HG02840 (cell line): ENCODE measurements around the gene DHCR24.

ENCODE experiments used
- ATAC-seq: cut with Tn5 transposase; IDR thresholded peaks from one replicate; pipeline ENCODE4 v1.9.1; 2021; ENCODE audit warnings: mild to moderate bottlenecking, moderate library complexity, moderate number of reproducible peaks; ENCODE audit not compliant: unreplicated experiment, low FRiP score

DHCR24 gene

DNA sequence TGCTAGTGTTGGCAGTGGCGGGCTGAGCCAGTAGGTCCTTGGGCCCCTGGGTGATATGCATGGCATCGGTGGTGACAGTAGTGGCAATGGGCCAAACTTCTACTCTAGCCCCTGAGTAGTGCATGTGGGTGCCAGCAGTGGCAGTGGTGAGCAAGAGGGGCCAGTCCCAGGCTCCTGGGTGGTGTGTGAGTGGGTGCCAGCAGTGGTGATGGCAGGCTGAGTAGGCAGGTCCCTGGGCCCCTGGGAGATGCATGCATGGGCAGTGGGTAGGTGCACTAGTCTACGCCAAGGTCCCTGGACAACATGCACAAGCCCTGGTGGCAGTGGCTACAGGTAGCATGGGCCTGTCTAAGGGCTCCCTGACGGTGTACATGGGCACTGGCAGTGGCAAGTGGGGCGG lies 61.3 kb downstream of the DHCR24 start:
- no peak for ATAC-seq

DNA sequence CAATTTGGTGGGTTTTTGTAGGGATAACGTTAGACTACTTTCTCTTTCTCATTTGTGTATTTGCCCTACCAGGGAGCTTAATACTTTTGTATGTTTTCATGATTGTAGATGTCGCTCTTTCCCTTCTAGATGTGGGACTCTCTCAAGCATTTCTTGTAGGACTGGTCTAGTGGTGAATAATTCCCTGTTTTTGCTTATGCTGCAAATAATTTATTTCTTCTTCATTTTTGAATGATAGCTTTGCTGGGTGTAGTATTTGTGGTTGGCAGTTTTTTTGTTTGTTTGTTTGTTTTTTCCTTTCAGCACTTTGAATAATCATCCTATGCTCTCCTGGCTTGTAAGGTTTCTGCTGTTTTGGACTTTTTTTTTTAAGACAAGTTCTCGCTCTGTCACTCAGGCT lies 63.3 kb downstream of the DHCR24 start:
- no peak for ATAC-seq

DNA sequence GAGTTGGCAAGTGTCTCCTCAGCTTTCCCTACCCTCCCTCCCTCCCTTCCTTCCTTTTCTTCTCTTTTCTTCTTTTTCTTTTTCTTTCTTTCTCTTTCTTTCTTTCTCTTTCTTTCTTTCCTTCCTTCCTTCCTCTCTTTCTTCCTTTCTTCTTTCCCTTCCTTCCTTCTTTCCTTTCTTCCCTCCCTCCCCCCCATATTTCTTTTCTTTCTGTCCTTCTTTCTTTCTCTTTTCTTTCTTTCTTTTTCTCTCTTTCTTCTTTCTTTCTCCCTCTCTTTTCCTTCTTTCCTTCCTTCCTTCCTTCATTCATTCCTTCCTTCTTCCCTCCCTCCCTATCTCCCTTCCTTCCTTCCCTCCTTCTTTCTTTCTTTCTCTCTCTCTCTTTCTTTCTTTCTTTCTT lies 67.3 kb downstream of the DHCR24 start:
- ATAC-seq = no peak

DNA sequence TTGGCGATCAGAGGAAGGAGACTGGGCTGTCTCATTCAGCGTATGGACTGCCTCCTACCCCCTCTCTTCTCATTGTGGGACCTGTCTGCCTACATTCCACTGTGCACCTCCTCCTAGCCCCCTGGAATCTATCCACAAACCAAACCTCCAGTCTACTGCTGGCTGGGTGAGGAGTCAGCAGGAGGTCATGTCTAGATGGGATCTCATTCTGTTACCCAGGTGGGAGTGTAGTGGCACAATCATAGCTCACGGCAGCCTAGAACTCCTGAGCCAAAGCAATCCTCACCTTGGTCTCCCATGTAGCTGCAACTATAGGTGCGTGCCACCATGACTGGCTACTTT lies 67.8 kb downstream of the DHCR24 start:
- ATAC-seq = no peak

DNA sequence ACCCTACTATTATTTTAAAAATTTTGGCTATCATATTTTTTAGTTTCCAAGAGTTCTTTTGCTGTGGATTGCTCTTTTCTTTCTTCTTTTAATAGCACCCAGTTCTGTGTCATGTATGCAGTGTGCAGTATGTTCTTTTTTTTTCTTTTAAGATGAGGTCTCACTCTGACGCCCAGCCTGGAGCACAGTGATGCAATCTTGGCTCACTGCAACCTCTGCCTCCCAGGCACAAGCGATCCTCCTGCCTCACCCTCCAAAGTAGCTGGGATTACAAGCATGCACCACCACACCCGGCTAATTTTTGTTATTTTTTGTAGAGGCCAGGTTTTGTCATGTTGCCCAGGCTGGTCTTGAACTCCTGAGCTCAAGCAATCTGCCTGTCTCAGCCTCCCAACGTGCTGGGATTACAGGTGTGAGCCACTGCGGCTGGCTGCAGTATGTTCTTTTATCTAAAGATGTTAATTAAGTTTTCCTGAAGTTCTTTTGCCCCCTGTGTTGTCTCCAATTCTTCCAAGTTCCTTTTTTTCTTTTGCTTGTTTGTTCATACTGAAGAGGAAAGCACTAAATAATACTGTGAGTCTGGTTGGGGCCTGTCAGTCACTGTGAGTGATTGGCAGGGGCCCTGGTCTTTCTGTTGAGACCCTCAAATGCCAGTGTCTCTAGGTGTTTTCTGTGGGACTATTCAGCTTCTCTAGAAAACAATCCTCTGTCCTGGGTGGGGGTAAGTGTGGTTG lies 68.4 kb downstream of the DHCR24 start:
- no peak for ATAC-seq

DNA sequence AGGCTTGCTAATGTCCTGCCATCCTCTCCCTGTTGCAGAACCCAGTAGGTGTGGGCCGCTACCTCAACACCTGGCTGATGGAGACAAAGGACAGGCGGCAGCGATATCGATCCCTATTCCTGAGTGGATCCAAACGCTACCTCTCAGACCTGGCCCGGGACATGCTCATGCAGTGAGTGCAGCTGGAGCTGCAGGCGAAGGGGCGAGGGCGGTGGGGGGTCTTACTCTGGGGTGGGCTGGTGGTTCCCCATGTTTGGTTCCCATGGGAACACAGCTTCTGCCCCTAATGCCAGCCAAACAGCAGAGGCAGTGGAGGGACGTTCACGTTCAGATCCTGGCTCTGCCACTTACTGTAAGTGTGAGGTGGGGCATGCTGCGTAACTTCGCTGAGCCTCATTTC lies 70.0 kb downstream of the DHCR24 start:
- ATAC-seq = no peak

DNA sequence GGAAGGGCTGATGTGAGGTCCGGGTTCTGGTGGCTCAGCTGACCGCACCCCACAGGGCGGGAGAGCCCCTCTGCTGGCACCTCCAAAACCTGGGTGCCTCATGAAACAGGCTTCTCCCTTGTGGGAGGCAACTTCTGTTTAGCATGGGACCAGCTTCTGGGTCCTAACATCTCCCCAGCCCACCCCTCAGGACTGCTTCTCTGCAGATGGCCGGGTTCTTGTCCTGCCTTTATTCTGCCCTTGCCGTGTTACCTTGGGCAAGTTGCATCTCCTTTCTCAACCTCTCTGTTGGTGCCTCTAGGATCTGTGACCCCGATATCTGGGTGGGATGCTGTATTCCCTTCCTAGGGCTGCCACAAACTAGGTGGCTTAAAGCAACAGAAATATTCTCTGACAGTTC lies 70.9 kb downstream of the DHCR24 start:
- ATAC-seq = no peak

DNA sequence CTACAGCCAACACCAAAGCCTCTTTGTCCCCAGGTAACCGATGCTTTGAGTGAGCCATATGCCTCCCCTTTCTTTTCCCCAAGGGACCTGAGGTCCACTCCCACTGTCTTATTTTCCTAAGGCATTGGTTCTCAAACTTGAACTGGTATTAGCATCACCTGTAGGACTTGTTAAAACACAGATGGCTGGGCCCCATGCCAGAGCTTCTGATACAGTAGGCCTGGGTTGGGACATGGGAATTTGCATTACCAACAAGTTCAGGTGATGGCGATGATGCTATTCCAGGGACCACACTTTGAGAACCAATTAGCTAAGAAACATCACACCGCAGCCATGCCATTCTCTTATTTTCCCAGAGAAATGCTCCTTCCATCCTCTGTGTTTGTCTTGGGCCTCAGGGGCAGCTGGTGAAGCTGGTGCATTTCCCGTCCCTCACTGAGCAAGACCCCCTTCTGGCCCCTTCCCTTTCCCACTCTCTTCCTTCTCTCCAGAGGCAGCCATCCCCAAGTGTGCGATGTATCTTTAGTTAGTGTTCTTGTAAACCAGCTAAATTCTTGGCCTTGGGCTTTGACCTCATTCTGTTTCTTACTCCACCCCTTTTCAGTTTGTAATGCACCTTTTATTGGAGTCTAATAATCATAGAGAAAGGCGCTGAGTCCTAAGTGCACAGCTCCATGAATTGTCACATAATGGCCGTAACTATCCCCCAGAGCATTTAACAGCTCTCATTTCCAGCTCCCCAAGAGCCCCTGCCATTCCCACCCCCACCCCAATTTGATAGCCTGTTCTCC lies 71.7 kb downstream of the DHCR24 start:
- ATAC-seq = no peak

DNA sequence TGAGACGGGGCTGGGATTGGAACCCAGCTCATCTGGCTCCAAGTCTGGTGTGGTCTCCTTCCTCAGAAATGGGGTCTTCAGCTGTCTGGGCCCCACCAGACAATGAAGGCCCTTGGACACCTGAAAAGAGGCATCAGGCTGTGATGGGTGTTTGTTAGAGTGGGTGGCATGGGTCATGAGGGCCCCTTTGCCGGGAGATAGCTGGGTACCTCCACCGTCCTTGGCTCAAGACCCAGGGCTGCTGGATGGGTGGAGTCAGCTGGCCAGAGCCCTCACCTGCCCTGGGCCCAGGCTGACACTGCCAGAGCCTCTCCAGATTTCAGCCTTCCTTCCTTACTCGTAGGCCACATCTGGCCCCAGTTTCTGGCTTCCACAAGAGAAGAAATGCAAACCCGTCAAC lies 72.4 kb downstream of the DHCR24 start:
- ATAC-seq = no peak

DNA sequence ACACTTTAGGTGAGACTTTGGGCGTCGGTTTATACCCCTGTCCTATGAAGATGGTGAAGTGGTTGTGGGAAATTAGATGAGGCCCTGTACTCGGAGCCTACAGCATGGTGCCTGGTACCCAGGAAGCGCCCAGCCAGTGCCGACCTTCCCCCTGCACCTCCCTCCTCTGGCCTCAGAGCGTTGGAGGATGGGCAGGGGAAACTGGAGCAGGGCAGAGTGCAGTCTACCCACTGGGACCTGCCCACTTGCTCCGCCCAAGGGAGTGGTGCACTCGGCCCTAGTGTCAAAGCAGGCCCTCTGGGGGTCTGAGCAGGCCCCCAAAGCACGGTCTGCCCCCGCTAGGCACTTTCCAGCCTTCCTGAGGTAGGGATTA lies 72.9 kb downstream of the DHCR24 start:
- ATAC-seq = no peak

DNA sequence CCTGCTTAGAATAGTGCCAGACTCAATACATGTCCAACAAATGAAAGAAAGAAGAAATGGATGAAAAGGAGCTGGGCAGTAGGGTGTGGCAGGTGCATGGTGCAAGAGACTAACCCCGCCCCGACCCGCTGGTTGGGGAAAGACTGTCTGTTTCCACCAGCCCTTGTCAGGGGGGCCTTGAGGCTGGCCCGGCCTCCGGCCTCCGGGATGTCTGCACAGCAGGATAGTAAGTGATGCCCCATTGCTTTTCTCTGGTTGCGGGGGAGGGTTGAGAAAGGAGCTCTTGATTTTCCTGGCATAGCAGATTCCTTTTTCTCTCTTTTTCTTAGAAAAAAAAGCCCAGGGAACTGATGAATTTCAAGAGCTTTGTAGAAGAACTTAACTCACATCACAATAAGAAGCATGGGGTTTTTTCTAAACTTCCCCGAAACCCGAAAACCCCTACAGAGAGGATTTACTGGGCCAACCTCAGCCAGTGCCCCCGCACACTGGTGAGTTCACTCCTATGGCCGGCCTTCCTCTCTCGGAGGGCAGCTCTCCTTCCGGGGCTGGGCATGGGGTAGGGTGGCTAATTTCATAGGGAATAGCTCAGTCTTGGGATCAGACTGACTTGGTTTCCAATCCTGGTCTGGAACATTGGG lies 73.4 kb downstream of the DHCR24 start:
- ATAC-seq = no peak

DNA sequence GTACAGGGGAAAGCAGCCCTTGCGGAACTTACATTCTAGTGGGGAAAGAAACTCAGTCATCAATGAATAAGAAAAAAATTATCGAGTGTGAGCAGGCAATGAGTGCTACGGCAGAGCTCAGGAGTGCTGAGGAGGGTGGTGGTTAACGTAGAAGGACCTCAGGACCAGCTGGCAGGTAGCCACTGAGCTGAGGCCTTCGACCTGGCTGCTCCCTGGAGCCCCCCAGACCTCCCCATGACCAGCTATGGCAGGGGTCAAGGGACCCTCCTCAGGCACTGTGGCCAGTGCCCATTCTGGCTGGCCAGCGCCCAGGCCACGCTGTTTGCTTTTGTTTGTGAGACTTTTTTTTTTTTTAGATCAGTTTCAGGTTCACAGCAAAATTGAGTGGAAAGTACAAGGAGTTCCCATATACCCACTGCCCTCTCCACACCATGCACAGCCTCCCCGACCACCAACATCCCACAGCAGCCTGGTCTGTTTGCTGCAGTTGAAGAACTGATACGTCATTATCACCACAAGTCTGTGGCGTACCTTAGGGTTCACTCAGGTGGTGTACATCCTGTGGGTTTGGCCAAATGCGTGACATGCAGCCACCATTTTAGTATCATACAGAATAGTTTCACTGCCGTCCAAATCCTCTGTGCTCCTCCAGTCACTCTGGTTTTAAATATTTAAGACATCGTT lies 74.1 kb downstream of the DHCR24 start:
- ATAC-seq = no peak

DNA sequence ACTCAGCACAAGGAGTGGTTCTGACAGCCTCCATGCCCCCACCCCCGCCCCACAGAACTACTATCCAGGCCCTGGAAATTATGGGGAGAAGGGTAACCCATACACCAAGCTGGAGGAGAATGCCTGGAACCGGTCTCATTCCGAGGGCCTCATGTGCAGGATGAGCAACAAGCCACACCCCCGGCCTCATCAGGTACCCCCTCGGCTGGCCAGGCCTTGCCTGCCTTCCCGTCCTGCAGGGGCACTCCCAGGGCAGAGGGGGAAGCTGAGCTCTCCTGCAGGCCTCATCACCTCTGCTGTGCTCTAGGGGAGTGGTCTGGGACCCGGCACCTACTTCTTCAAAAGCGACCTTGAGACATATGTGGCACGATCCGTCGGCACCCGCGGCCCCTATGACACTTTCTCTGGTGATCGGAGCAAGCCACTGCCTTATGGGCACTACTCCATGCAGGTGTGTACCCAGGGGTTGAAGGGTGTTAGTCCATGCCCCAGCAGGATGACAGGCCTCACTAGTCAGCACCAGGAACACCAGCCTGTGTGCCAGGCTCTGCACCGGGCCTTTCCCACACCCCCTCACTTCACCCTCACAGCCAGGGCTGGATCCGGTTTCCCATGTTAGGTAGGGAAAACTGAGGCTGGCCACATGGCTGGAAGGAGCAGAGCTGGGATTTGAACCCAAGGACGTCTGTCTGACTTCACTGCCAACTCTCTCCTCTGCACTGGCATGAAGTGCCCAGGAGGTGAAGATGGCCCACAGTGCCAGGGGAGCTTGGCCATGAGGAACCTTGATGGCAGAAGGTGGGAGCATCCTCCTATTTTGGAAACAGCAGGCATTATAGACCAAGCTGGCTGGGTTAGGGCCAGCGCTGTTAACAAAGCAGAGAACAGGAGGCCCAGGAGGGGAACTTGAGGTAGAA lies 75.0 kb downstream of the DHCR24 start:
- ATAC-seq = no peak

DNA sequence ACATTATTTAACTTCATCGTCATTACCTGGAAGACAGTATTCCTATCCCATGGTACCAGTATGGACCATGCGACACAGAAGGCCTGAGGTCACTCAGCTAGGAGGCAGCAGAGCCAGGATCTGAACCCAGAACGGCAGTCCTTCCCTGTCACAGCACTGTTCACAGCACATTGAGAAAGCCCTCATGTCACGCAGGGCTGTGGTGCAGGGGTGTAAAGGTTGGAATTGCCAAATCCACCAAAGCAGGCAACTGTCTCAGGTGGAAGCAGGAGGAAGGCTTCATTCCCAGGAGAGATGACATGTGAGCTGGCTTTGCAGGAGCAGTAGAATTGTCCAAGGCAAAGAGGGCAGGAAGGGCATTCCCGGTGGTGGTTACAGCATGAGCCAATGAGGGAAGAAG lies 75.9 kb downstream of the DHCR24 start:
- no peak for ATAC-seq

DNA sequence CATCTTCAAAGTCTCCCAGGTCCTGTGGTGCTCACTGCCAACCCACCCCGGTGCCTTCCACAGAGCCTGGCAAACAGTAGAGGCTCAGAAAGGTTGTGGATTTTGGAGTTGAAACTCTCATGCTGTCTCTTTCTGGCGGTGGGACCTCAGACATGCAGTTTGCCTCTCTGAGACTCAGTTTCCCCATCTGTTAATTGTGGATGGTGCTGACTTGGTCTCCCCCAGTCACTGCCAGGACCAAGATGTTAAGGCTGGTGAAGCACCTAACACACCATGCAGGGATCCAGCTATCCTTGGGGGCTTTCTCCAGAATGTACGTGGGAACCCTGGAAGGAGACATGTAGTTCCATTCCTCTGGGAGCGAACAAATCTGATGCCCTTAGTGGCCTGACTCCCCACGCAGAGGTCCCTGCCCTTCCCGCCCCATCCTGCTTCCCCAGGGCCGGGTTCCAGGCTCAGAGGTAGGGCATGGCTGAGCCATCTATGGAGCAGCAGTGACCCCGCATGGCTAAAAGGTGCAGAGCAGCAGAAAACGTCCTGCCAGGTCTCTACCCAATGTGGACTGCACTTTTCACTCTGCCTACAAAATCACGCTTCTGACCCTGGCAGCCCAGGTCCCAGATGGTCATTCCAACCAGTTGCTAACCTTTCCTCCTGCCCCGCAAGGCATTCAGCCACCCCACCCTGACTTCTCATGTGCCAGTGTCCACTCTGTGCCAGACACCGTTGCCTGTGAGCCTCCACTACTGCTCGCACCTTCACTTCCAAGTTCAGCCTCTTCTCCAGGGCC lies 76.6 kb downstream of the DHCR24 start:
- no peak for ATAC-seq

DNA sequence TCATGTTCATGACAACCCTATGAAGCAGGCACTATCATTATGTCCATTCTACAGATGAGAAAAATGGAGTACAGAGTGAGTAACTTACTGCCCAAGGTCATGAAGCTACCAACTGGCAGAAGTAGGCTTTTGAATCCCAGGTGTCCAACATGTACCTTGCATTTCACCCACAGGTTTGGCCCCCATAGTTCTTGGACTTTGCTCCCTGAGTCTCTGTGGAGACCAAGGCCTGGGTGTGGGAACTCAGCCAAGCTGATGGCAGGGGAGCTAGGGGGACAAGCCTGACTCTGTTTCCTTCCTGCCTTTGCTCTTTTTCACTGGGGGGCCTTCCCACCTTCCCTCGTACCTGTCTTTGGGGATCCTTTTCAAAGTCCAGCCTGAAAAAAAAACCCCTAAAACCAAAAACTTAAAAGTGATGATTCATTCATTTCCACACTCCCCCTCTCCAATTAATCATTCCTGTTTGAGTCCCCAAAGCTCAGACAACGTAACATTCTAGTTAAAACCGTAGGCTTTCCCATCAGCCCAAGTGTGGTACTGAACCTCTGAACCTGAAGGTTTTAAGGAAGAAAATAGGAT lies 77.4 kb downstream of the DHCR24 start:
- ATAC-seq = no peak

DNA sequence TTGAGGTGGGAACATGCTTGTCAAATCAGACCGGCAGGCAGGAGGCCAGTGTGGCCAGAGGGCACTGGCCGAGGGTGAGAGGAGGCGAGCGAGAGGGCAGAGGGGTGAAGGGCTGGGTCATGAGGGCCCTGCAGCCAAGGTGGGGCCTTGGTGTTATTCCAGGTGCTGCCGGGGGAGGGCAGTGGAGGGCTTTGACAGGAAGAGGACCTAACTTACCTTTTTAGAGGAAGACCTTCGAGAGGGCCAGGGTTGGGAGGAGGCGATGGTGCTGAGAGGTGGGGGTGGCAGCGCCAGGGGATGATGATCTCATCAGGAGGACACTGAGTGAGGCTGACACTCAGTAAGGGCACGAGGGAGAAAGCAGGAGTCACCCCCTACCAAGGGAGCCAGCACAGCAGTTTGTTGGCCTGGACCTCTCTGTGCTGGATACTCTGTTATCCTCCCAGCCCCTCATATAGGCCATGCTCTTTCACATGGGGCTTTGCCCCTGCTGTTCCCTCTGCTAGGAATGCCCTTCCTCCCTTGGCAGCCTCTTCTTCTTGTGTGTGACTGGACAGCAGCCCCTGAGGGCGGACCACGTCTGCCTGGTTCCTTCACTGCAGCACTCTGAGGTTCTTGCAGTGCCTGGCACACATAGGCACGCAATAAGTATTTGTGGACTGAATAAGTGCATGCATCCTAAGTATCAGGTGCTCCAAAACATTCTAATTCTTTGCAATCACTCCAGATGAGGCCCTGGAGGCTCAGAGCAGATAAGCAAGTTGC lies 78.4 kb downstream of the DHCR24 start:
- no peak for ATAC-seq

DNA sequence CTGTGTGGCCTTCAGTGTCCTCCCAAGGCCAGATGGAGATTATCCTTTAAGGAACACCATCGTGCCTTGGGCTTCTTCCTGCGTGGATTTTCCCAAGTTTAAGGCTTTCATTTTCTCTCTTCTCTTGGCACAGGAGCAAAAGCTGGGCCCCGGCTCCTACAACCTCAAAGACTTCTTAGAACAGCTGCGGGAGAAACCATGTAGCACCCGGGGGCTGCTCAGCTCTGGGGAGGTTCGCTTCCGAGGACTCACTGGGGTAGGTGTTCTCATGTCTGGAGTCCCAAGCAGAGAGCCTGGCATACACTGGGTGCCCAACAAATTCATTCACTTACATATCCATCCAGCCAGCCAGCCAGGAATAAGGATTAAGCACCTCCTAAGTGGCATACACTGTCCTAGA lies 79.2 kb downstream of the DHCR24 start:
- ATAC-seq = no peak
